Femur (tissue), 1 donor: ENCODE results near the gene CCL14.

ENCODE experiments used
- DNase-seq: peaks from one replicate; pipeline ENCODE4 v3.0.0-alpha.2; 2017

Gene CCL14

GRCh38 chr17:35936063-35936462, 50.5 kb downstream of the CCL14 start:
- DNase-seq = no peak

DNA sequence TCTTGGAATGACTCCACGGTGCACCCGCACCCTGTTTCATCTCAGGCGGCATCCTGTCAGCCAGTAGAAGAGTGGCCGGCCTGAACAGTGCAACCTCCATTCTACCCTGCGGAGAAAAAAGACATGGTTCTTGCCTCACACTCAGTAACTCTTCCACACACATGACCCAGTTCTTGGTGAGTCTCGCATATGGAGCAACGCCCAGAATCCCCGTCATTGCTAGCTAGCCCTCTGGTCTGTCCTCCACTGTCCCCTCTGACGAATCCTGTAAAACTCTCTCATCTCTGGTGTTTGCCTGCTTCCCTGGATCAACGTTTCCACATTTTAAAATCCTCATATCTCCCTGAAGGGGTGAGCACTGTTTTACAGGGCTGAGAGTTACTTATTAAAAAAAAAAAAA, 51.8 kb downstream of the CCL14 start:
- DNase-seq = no peak
